K562 (cell line): ENCODE measurements around the gene CDKN2B-AS1. TPM values are rescaled to one million over a fixed set of nuclear protein-coding genes. Genes with fewer than 3 reads are reported as not detected.

Experiments used
- ATAC-seq: fragments of 200-7000 bp; cut with Tn5 transposase; 3 replicates; pipeline ENCODE4 v1.9.1; 2020; ENCODE audit warnings: moderate library complexity
- BruUV-seq: library from RNA; stranded (reverse); fragments of 400-500 nt; replicated peaks from 2 replicates; lab custom pipeline; 2021; lab: Mats Ljungman, UMichigan
- CTCF ChIA-PET: fragments of 300-600 bp; formaldehyde crosslinking; extraction: SDS; loops from one replicate; lab custom pipeline; 2021; ENCODE audit warnings: low intra/inter-chr PET ratio; lab: Yijun Ruan, JAX
- POLR2A ChIA-PET: fragments of 300-600, 350-650 bp; sonication (Branson Sonifier 250); formaldehyde crosslinking; extraction: SDS; loops from one replicate; lab custom pipeline; 2021; ENCODE audit warnings: antibody characterized with exemption, inconsistent platforms; lab: Yijun Ruan, JAX
- DNase-seq, 4 experiments: peaks; one replicate each; pipeline versions ENCODE4 v3.0.0 to v3.0.0-alpha.2; 2011 to 2018; ENCODE audit warnings: low spot score in 3 of 4, mixed read lengths in 3 of 4; ENCODE audit errors: extremely low read depth in 1 of 4
- FAIRE-seq: peaks from 2 replicates; lab custom pipeline; 2011; peaks lifted over from hg19 to GRCh38; lab: Jason Lieb, UNC
- H2AFZ ChIP-seq: 2 replicates; pipeline ENCODE4 v1.6.0; 2011; ENCODE audit warnings: low read depth, low read length, control low read depth, inconsistent platforms
- H3K27ac ChIP-seq: fragments of 200-600 bp; 3 replicates; pipeline ENCODE4 v1.8.0; 2011; ENCODE audit warnings: low read depth, mild to moderate bottlenecking, control low read depth, inconsistent platforms, low read length, moderate library complexity, mixed read lengths; ENCODE audit errors: extremely low read depth
- H3K27me3 ChIP-seq, 2 experiments: fragments of 300-600 bp in 1 of 2; 2 replicates in 1 of 2; 3 replicates in 1 of 2; pipeline versions ENCODE4 v1.6.0 to v1.8.0; 2011; ENCODE audit warnings: inconsistent platforms in 2 of 2, low read length in 2 of 2, mild to moderate bottlenecking in 1 of 2, mixed read lengths in 1 of 2, moderate library complexity in 1 of 2; ENCODE audit not compliant: control insufficient read depth in 2 of 2, insufficient read depth in 2 of 2
- H3K36me3 ChIP-seq: fragments of 300-600 bp; 3 replicates; pipeline ENCODE4 v1.8.0; 2011; ENCODE audit warnings: mild to moderate bottlenecking, low read length, inconsistent platforms; ENCODE audit not compliant: control insufficient read depth, insufficient read depth
- H3K4me1 ChIP-seq, 2 experiments: fragments of 200-600 bp in 1 of 2; replicated peaks in 1 of 2; 2 replicates in 1 of 2; 3 replicates in 1 of 2; pipeline versions ENCODE4 v1.5.1 to v1.8.0; 2011; ENCODE audit warnings: inconsistent platforms in 2 of 2, low read length in 2 of 2, mild to moderate bottlenecking in 1 of 2, mixed read lengths in 1 of 2, moderate library complexity in 1 of 2; ENCODE audit not compliant: control insufficient read depth in 2 of 2, insufficient read depth in 2 of 2
- H3K4me2 ChIP-seq: 2 replicates; pipeline ENCODE4 v1.6.1; 2011; ENCODE audit warnings: low read length, control low read depth, inconsistent platforms, mixed read lengths; ENCODE audit not compliant: insufficient read depth
- H3K4me3 ChIP-seq: fragments of 200-600 bp; sonication (generic), shearing (Covaris generic); 2 replicates; pipeline ENCODE4 v1.5.1; 2016; ENCODE audit warnings: control low read depth, inconsistent platforms
- H3K79me2 ChIP-seq: fragments of 200-600 bp; 3 replicates; pipeline ENCODE4 v1.8.0; 2011; ENCODE audit warnings: low read length, inconsistent platforms; ENCODE audit not compliant: control insufficient read depth, insufficient read depth
- H3K9ac ChIP-seq, 2 experiments: 2 replicates each; pipeline versions ENCODE4 v1.6.0 to v1.6.1; 2011; ENCODE audit warnings: low read depth in 2 of 2, low read length in 2 of 2, control low read depth in 1 of 2, inconsistent platforms in 1 of 2, mild to moderate bottlenecking in 1 of 2, mixed read lengths in 1 of 2; ENCODE audit not compliant: insufficient read depth in 1 of 2
- H3K9me1 ChIP-seq: one replicate; pipeline ENCODE4 v1.6.0; 2011; ENCODE audit warnings: inconsistent platforms, mild to moderate bottlenecking, low read length, moderate library complexity; ENCODE audit not compliant: control insufficient read depth, insufficient read depth
- H3K9me3 ChIP-seq: replicated peaks from 2 replicates; pipeline ENCODE4 v1.5.1; 2011; ENCODE audit warnings: low read depth, low read length, inconsistent platforms; ENCODE audit not compliant: control insufficient read depth, insufficient read depth
- H4K20me1 ChIP-seq: replicated peaks from 2 replicates; pipeline ENCODE4 v1.6.1; 2011; ENCODE audit warnings: low read length, inconsistent platforms, mixed read lengths; ENCODE audit not compliant: control insufficient read depth, insufficient read depth
- HLTF ChIP-seq: fragments of 450-650 bp; IDR thresholded peaks from 2 replicates; pipeline ENCODE4 v1.6.1; 2016
- HNRNPUL1 ChIP-seq: fragments of 200-400 bp; formaldehyde crosslinking; IDR thresholded peaks from 2 replicates; pipeline ENCODE4 v1.6.1; 2017; ENCODE audit warnings: low read length
- HSF4 ChIP-seq: fragments of 250-450 bp; sonication (Bioruptor Pico); IDR thresholded peaks from 2 replicates; pipeline ENCODE4 v2.1.2; 2022; ENCODE audit warnings: mild to moderate bottlenecking, moderate library complexity, borderline replicate concordance
- XRCC3 ChIP-seq: fragments of 450-650 bp; IDR thresholded peaks from 2 replicates; pipeline ENCODE4 v1.6.1; 2017; ENCODE audit warnings: mild to moderate bottlenecking, moderate library complexity
- WGBS: fragments of 100-300 bp; shearing (Covaris generic); methylation state at CpG from one replicate; pipeline ENCODE4 v1.1.6; 2016; ENCODE audit warnings: low coverage, mixed read lengths; ENCODE audit not compliant: insufficient coverage; ENCODE audit errors: missing lambda C conversion rate; 5-methylcytosine and 5-hydroxymethylcytosine counted together
- in situ Hi-C: fragments of 300-500 bp; cut with MboI; formaldehyde crosslinking; loops from 4 replicates; pipeline ENCODE4 v1.15.0; 2018; ENCODE audit warnings: inconsistent platforms, mixed read lengths
- intact Hi-C: fragments of 100-400 bp; cut with micrococcal nuclease; formaldehyde crosslinking; loops from 2 replicates; pipeline ENCODE4 v1.14.2; 2022
- polyA plus RNA-seq, 8 experiments: library from polyadenylated mRNA; depleted of rRNA in 4 of 8; stranded (reverse) in 5 of 8; unstranded in 3 of 8; fragments of >200 nt; fragmentation: Nextera tagmentation in 2 of 8; fragmentation: Illumina TruSeq in 1 of 8; extraction: Ambion mirVana in 2 of 8; extraction: Trizol in 1 of 8; gene quantifications; 2 replicates each; pipeline versions ENCODE4 v1.2.1 to v1.2.3, GENCODE V29; 2011 to 2014; ENCODE audit warnings: inconsistent platforms in 1 of 8, missing spikeins in 1 of 8
- total RNA-seq, 7 experiments: library from RNA; depleted of rRNA in 6 of 7; stranded (reverse); fragments of >200 nt in 6 of 7; fragmentation: Illumina TruSeq in 2 of 7; extraction: Trizol in 2 of 7; gene quantifications; 2 replicates each; pipeline versions ENCODE4 v1.2.1 to v1.2.3, GENCODE V29; 2011 to 2021; ENCODE audit warnings: low replicate concordance in 1 of 7
- TF ChIP-seq, protein P1 (sequence below): sonication (generic); formaldehyde crosslinking; IDR thresholded peaks from 2 replicates; pipeline ENCODE4 v1.8.0; 2022; ENCODE audit warnings: mild to moderate bottlenecking, missing genetic modification reagents
- TF ChIP-seq, protein P2 (sequence below): sonication (generic); formaldehyde crosslinking; IDR thresholded peaks from 2 replicates; pipeline ENCODE4 v1.4.0; 2020; ENCODE audit warnings: mild to moderate bottlenecking, missing genetic modification reagents

The CDKN2B-AS1 gene
- total and polyA plus RNA-seq, 9 of the 15 experiments (the other 6 are each of a cell fraction or from before 2014, with no cell fraction given) = not detected

DNA sequence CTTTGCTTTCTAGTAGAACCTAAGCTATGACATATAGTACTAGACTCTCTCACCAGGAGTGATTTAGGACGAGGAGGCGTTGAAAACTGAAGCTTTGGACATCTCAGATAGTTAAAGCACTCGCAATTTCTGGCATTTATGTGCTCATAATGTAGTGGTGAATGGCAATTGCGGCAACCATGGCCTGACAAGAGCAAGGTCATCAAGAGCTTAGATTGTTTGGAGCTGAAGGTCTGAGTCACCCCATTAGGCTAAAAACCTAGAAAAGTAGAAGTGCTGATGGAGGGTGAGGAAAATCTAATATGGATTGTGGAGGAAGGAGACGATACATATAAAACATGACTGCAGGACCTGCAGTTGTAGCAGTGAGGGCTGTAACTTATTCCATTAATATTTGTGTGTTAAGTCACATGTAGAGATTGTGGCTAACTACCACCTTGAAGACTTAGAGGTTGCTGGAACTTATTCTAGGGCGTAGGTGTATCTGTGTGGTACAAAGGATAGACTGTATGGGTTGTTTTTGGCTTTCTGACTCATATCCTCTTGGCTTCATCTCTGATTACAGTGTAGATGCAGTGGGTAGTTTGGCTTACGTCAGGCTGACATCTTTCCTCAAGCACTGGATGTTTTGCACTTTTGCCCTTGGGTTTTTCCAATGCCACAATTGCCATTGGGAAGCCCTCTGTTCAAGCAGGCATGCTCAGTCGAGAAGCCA is 153.4 kb downstream of the CDKN2B-AS1 start:
- Histone ChIP-seq H3K9me3 (no peaks in the 10 kb centered on the region), H3K4me2 (no peak overlapping the region), H3K27ac (no peak overlapping the region), H4K20me1 (no peaks in the 10 kb centered on the region), H3K4me3 (no peak overlapping the region), H2AFZ (no peak overlapping the region), H3K4me1 (no peaks in the 10 kb centered on the region), H3K9ac (no peak overlapping the region), H3K27me3 (no peaks in the 10 kb centered on the region), H3K79me2 (no peaks in the 10 kb centered on the region), H3K9me1 (no peaks in the 10 kb centered on the region), H3K36me3 (no peaks in the 10 kb centered on the region)
- POLR2A ChIA-PET = no interaction called here
- in situ Hi-C loops (no loop called here), intact Hi-C loops (no loop called here)
- WGBS = no CpG with 5 or more reads among the region's 8 CpGs
- BruUV-seq = no TSS peak
- CTCF ChIA-PET = no interaction called here
- no peak for ATAC-seq
- no peak for DNase-seq
- no peak for FAIRE-seq
- TF ChIP-seq HNRNPUL1 (no peak), HLTF (no peak), HSF4 (CRISPR knock-in tag) (no peak), XRCC3 (no peak)
- TF ChIP-seq, protein P1, sequence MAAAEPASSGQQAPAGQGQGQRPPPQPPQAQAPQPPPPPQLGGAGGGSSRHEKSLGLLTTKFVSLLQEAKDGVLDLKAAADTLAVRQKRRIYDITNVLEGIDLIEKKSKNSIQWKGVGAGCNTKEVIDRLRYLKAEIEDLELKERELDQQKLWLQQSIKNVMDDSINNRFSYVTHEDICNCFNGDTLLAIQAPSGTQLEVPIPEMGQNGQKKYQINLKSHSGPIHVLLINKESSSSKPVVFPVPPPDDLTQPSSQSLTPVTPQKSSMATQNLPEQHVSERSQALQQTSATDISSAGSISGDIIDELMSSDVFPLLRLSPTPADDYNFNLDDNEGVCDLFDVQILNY (CRISPR knock-in tag) = no peak
- TF ChIP-seq, protein P2, sequence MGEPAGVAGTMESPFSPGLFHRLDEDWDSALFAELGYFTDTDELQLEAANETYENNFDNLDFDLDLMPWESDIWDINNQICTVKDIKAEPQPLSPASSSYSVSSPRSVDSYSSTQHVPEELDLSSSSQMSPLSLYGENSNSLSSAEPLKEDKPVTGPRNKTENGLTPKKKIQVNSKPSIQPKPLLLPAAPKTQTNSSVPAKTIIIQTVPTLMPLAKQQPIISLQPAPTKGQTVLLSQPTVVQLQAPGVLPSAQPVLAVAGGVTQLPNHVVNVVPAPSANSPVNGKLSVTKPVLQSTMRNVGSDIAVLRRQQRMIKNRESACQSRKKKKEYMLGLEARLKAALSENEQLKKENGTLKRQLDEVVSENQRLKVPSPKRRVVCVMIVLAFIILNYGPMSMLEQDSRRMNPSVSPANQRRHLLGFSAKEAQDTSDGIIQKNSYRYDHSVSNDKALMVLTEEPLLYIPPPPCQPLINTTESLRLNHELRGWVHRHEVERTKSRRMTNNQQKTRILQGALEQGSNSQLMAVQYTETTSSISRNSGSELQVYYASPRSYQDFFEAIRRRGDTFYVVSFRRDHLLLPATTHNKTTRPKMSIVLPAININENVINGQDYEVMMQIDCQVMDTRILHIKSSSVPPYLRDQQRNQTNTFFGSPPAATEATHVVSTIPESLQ (CRISPR knock-in tag) = no peak
